Ishikawa (cell line): ENCODE measurements around the gene GPC6.

Experiments used
- CEBPB ChIP-seq: IDR thresholded peaks from 2 replicates; pipeline ENCODE4 v1.6.1; 2012
- CREB1 ChIP-seq: IDR thresholded peaks from 2 replicates; pipeline ENCODE4 v1.6.1; 2012; ENCODE audit warnings: low read depth
- EGR1 ChIP-seq: IDR thresholded peaks from 2 replicates; pipeline ENCODE4 v1.6.1; 2012
- EP300 ChIP-seq: IDR thresholded peaks from 2 replicates; pipeline ENCODE4 v1.6.1; 2012; ENCODE audit warnings: borderline replicate concordance
- FOXM1 ChIP-seq: IDR thresholded peaks from 2 replicates; pipeline ENCODE4 v1.6.1; 2012; ENCODE audit warnings: low read depth, borderline replicate concordance
- NFIC ChIP-seq: IDR thresholded peaks from 2 replicates; pipeline ENCODE4 v1.6.1; 2012
- RAD21 ChIP-seq: IDR thresholded peaks from 2 replicates; pipeline ENCODE4 v1.6.1; 2012; ENCODE audit warnings: low read depth
- TAF1 ChIP-seq: IDR thresholded peaks from 2 replicates; pipeline ENCODE4 v1.6.1; 2012; ENCODE audit warnings: low read depth, mild to moderate bottlenecking
- TCF12 ChIP-seq: IDR thresholded peaks from 2 replicates; pipeline ENCODE4 v1.6.1; 2012; ENCODE audit warnings: low read depth
- TEAD4 ChIP-seq: IDR thresholded peaks from 2 replicates; pipeline ENCODE4 v1.6.1; 2012
- YY1 ChIP-seq: IDR thresholded peaks from 2 replicates; pipeline ENCODE4 v1.6.1; 2012; ENCODE audit warnings: low read depth
- ZBTB7A ChIP-seq: IDR thresholded peaks from 2 replicates; pipeline ENCODE4 v1.6.1; 2012; ENCODE audit warnings: low read depth
- TF ChIP-seq, protein P1 (sequence below): IDR thresholded peaks from 2 replicates; pipeline ENCODE4 v1.6.1; 2012; ENCODE audit warnings: low read depth, mild to moderate bottlenecking
- TF ChIP-seq, protein P2 (sequence below): IDR thresholded peaks from 2 replicates; pipeline ENCODE4 v1.6.1; 2012
- TF ChIP-seq, protein P3 (sequence below): IDR thresholded peaks from 2 replicates; pipeline ENCODE4 v1.6.1; 2012

The GPC6 gene

DNA sequence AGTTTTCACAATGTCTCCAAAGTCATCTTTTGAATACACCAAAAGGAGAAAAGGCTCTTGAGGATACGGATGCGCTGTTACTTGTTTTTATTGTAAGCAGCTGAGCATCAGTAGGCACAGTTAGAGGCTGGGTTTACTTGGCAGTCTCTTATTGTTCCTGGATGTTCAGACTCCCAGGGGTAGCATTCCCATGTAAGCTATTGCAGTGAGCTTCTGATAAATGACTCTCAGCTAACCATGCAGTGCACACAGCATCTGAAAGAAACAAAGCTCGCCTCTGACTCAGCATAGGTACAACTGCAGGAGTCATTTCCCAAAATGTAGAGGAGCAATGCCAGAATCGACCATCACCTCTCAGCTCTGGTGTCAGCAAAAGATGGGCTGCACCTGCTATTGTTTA is 1168.1 kb downstream of the GPC6 start:
- no peak for TF ChIP-seq EGR1

DNA sequence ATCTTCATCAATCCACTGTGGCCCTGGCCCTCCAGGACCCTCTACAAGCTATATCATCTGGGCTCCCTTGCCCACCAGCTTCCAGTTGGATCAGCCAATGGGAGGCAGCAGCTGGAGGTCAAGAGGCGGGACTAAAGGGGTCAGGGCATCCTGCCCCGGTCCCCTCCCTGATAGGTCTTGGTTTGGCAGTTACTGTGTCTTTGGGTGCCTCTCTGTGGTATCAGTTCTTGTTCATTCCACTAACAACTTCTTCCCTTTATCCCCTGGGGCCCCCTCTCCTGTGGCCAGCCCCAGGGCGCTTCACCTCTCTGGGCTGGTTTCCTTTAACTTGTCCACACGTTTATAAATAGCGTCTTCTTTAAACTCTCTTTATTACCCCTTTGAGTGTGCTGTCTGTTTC is 1169.3 kb downstream of the GPC6 start:
- TF ChIP-seq CREB1 (no peak), RAD21 (no peak), NFIC (no peak), EP300 (no peak), ZBTB7A (no peak), TEAD4 (no peak), TCF12 (no peak), FOXM1 (no peak), YY1 (no peak), EGR1 (no peak), TAF1 (no peak), CEBPB (no peak)
- TF ChIP-seq, protein P1, sequence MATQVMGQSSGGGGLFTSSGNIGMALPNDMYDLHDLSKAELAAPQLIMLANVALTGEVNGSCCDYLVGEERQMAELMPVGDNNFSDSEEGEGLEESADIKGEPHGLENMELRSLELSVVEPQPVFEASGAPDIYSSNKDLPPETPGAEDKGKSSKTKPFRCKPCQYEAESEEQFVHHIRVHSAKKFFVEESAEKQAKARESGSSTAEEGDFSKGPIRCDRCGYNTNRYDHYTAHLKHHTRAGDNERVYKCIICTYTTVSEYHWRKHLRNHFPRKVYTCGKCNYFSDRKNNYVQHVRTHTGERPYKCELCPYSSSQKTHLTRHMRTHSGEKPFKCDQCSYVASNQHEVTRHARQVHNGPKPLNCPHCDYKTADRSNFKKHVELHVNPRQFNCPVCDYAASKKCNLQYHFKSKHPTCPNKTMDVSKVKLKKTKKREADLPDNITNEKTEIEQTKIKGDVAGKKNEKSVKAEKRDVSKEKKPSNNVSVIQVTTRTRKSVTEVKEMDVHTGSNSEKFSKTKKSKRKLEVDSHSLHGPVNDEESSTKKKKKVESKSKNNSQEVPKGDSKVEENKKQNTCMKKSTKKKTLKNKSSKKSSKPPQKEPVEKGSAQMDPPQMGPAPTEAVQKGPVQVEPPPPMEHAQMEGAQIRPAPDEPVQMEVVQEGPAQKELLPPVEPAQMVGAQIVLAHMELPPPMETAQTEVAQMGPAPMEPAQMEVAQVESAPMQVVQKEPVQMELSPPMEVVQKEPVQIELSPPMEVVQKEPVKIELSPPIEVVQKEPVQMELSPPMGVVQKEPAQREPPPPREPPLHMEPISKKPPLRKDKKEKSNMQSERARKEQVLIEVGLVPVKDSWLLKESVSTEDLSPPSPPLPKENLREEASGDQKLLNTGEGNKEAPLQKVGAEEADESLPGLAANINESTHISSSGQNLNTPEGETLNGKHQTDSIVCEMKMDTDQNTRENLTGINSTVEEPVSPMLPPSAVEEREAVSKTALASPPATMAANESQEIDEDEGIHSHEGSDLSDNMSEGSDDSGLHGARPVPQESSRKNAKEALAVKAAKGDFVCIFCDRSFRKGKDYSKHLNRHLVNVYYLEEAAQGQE: no peak
- TF ChIP-seq, protein P2, sequence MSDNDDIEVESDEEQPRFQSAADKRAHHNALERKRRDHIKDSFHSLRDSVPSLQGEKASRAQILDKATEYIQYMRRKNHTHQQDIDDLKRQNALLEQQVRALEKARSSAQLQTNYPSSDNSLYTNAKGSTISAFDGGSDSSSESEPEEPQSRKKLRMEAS: no peak
- TF ChIP-seq, protein P3, sequence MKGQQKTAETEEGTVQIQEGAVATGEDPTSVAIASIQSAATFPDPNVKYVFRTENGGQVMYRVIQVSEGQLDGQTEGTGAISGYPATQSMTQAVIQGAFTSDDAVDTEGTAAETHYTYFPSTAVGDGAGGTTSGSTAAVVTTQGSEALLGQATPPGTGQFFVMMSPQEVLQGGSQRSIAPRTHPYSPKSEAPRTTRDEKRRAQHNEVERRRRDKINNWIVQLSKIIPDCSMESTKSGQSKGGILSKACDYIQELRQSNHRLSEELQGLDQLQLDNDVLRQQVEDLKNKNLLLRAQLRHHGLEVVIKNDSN: no peak

DNA sequence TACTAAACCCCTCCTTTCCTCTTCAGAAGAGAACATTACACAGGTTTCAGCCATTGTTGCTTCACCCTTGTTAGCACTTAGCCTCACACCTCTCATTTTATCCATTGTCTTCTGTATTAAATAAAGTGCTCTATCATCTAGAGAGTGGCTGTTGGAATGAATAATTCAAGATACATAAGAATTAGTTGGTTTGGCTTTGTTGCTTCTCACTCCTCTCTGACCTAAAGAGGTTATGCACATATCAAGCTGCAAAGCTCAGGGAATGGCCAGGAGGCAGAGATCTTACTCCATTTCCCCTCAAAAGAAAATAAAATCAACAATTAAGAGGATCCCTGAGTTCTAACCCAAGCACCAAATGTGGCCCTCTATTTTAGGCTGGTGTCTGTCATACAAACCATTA is 1173.2 kb downstream of the GPC6 start:
- no peak for TF ChIP-seq CREB1
- TF ChIP-seq TCF12: no peak
- TF ChIP-seq, protein P1: no peak
- TF ChIP-seq TEAD4: no peak

DNA sequence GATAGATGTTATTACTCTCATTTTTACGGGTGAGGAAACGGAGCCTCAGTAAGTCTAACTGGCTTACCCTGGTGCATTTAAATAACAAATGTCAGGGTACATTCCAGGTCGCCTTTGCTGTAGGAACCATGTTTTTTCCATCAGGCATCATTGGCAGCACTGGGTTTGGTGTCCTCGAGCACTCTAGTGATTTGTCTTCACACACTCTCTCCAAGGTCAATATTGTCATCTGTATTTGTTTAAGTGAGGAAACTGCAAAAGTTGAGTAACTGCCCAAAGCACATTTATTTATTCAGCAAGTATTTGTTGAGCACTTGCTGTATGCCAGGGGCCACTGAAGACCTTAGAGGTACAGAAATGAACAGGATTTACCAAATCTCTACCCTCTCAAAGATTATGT is 1174.3 kb downstream of the GPC6 start:
- no peak for TF ChIP-seq CEBPB
- TF ChIP-seq, protein P1: no peak
- TF ChIP-seq NFIC: no peak
- TF ChIP-seq YY1: no peak
- TF ChIP-seq, protein P3: no peak
- no peak for TF ChIP-seq EP300
- TF ChIP-seq ZBTB7A: no peak
- TF ChIP-seq RAD21: no peak
- TF ChIP-seq TAF1: no peak
- TF ChIP-seq EGR1: no peak
- TF ChIP-seq, protein P2: no peak
- no peak for TF ChIP-seq TEAD4
- TF ChIP-seq CREB1: no peak
- no peak for TF ChIP-seq TCF12
- TF ChIP-seq FOXM1: no peak

DNA sequence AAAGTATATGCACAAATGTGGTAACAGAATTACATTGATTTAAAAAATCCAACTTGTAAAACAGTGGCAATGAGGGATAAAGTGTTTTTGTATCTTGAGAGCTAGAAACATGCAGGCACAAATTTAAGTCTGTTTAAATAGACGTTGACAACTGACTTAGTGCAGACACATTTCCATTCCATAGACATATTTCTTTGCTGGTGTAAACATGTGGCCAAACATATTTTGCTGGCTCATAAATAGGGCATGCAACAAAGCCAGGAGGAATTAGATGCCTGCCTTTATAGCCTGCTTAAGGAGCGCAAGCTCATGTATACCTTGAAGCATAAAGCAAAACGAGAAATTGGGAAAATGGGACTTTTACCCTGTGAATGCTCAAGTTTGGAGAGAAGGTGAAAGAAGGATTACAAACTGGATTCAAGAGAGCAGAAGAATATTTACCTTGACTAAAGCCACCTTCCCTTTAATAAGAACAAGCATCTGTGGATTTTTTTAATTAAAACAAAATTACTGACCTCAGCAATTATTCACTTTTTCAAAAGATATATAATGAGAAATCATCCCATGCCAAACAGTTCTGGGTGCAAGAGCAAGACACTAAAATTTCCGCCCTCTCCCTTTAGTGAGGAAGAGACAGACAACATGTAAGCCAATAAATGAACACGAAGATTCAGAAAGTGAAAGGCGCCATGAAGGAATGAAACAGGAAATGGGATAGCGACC is 1181.9 kb downstream of the GPC6 start:
- no peak for TF ChIP-seq CEBPB
- TF ChIP-seq EP300: no peak
- TF ChIP-seq RAD21: no peak
- TF ChIP-seq, protein P3: no peak
- TF ChIP-seq, protein P1: no peak
- TF ChIP-seq EGR1: no peak
- no peak for TF ChIP-seq CREB1
